Body of pancreas (tissue), 4 donors: ENCODE results near the gene ZFX. TPM values are rescaled to one million over a fixed set of nuclear protein-coding genes. Genes with fewer than 3 reads are reported as not detected.

Experiments used
- ATAC-seq: fragments of 150-250 bp; one replicate; pipeline ENCODE4 v1.9.1; 2016
- DNase-seq, 4 donors: peaks; one replicate each; pipeline ENCODE4 v3.0.0-alpha.2; 2019
- H3K27ac ChIP-seq, 4 donors: fragments of 200-600 bp; sonication (generic); 1 replicate in 3 of 4; 2 replicates in 1 of 4; pipeline versions ENCODE4 v1.5.1 to v1.6.1; 2016 to 2019; ENCODE audit warnings: mild to moderate bottlenecking in 1 of 4, mixed read lengths in 1 of 4, moderate library complexity in 1 of 4
- H3K27me3 ChIP-seq, 2 donors: fragments of 200-600 bp; sonication (generic); one replicate each; pipeline ENCODE4 v1.6.0; 2016; ENCODE audit warnings: mild to moderate bottlenecking in 1 of 2
- H3K36me3 ChIP-seq, 2 donors: fragments of 200-600 bp; sonication (generic); replicated peaks in 1 of 2; 2 replicates each; pipeline ENCODE4 v1.5.1; 2016; ENCODE audit warnings: low read depth in 2 of 2; ENCODE audit not compliant: insufficient read depth in 1 of 2
- H3K4me1 ChIP-seq: fragments of 200-600 bp; sonication (generic); one replicate; pipeline ENCODE4 v1.6.0; 2016
- H3K4me3 ChIP-seq, 2 donors: fragments of 200-600 bp; sonication (generic); 1 replicate in 1 of 2; 2 replicates in 1 of 2; pipeline ENCODE4 v1.5.1; 2016 to 2019
- H3K9me3 ChIP-seq, 3 donors: fragments of 200-600 bp; sonication (generic); 1 replicate in 2 of 3; 2 replicates in 1 of 3; pipeline ENCODE4 v1.5.1; 2016
- POLR2A ChIP-seq, 3 donors: fragments of 450-650 bp; IDR thresholded peaks; one replicate each; pipeline ENCODE4 v1.6.1; 2016; ENCODE audit warnings: antibody characterized with exemption in 3 of 3, mild to moderate bottlenecking in 2 of 3
- WGBS, 2 donors: methylation state at CpG; one replicate each; pipeline ENCODE4 v1.1.5; 2017; 5-methylcytosine and 5-hydroxymethylcytosine counted together
- intact Hi-C: fragments of 100-400 bp; cut with DNase I; formaldehyde crosslinking; loops from one replicate; pipeline ENCODE4 v1.15.1; 2023
- total RNA-seq, 2 donors: library from RNA; depleted of rRNA; stranded (reverse); fragments of >200 nt; gene quantifications; one replicate each; pipeline ENCODE4 v1.1.0, GENCODE V29; 2016
- TF ChIP-seq, protein P1 (sequence below), 7 experiments: fragments of 450-650 bp in 4 of 7; fragments of 200-600 bp in 3 of 7; sonication (generic) in 3 of 7; IDR thresholded peaks; one replicate each; pipeline ENCODE4 v1.5.1; 2016 to 2019; ENCODE audit warnings: antibody characterized with exemption in 7 of 7

ZFX gene
- total RNA-seq, 2 donors from 2014 or later: 23.4 to 28.3 TPM

DNA sequence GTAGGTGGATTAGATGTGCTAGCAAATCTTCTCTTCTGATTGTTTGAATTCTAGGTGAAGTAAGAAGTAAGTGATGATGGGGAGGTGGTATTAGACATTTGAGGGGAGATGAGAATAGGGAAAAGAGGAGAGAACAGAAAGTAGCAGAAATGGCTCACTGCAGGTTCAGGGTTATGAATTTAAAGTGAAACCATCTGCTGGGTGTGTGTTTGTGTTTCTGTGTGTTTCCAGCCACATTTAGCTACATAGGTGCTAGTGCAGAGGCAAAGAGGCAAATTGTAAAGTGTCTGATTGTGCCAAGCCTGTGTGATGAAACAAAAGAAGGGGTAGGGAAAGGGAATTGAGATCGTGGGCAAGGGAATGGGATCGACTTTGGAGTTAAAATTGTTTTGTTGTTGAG is 50.6 kb downstream of the ZFX start:
- TF ChIP-seq, protein P1, sequence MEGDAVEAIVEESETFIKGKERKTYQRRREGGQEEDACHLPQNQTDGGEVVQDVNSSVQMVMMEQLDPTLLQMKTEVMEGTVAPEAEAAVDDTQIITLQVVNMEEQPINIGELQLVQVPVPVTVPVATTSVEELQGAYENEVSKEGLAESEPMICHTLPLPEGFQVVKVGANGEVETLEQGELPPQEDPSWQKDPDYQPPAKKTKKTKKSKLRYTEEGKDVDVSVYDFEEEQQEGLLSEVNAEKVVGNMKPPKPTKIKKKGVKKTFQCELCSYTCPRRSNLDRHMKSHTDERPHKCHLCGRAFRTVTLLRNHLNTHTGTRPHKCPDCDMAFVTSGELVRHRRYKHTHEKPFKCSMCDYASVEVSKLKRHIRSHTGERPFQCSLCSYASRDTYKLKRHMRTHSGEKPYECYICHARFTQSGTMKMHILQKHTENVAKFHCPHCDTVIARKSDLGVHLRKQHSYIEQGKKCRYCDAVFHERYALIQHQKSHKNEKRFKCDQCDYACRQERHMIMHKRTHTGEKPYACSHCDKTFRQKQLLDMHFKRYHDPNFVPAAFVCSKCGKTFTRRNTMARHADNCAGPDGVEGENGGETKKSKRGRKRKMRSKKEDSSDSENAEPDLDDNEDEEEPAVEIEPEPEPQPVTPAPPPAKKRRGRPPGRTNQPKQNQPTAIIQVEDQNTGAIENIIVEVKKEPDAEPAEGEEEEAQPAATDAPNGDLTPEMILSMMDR (IDR thresholded peaks at IDR 0.05): no peak
- no peak for TF ChIP-seq POLR2A (IDR thresholded peaks at IDR 0.05)
- no peaks in the 10 kb centered on the region for H3K36me3 ChIP-seq
- H3K4me1 ChIP-seq: peaks cover 34% of the 10 kb centered on the region
- 45 to 57% methylated on average over 2 of the region's 2 CpGs for WGBS, 2 donors
- DNase-seq (no peak), ATAC-seq (no peak)
- H3K27me3 ChIP-seq: no peaks in the 10 kb centered on the region
- H3K9me3 ChIP-seq: no peaks in the 10 kb centered on the region
- intact Hi-C loops: no loop called here
- H3K4me3 ChIP-seq: no peak overlapping the region
- H3K27ac ChIP-seq: peak overlapping the region in 3 of 4 donors; percentile 7 to 64 (median 57)

DNA sequence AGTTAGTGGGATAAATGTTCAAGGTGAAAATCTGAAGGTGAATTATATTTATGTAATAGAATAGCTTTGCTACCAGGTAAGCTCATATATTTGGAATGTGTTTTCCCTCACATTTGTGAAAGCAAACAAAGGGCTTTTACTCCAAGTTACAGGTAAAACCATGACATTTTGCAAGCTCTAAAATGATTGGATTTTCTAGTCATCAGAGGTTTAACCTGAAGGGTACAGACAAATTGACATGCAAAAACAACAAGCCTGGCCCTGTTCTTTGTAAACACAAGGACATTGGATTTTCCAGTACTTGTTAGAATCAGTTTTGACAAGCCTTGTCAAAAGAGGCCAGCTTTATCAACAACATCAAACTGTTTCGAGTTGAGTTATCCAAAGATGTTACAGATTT is 51.7 kb downstream of the ZFX start:
- Histone ChIP-seq H3K4me3 (no peak overlapping the region), H3K27me3 (no peaks in the 10 kb centered on the region), H3K27ac (peak overlapping the region in 3 of 4 donors; percentile 52 to 64 (median 57)), H3K4me1 (peaks cover 36% of the 10 kb centered on the region), H3K9me3 (no peaks in the 10 kb centered on the region), H3K36me3 (no peaks in the 10 kb centered on the region)
- intact Hi-C loops: no loop called here
- peak; percentile 15 for ATAC-seq
- DNase-seq: no peak
- 13 to 27% methylated on average over 1 of the region's 1 CpG for WGBS, 2 donors
- TF ChIP-seq, protein P1 (IDR thresholded peaks at IDR 0.05): no peak
- no peak for TF ChIP-seq POLR2A (IDR thresholded peaks at IDR 0.05)

DNA sequence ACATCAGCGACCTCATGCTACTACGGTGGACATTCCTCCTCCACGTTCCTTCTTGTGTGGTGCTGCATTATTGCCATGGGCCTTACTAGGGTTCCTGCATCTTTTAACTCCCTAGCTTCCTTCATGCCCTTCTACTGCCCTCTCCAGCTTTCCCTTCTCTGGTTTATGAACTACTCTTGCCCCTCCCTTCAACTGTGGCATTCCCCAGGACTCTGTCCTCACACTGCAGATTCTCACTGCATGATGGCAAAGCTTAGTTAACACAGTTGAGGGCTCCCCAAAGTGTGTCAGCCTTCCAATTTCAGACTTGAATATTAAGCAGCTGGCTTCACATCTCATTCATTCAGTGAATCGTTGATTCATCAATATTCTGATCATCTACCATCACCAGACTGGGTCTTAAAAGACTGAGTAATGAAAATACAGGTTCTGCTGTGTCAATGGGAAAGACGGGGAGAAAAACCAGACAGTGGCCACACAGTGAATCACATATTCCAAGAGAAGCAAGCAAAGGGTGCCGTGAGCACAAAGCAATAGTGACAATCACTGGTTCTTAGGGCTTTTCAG is 53.0 kb downstream of the ZFX start:
- Histone ChIP-seq H3K36me3 (no peaks in the 10 kb centered on the region), H3K9me3 (no peaks in the 10 kb centered on the region), H3K4me3 (no peak overlapping the region), H3K27ac (peak overlapping the region; percentile 35 to 64 (median 54)), H3K4me1 (peaks cover 36% of the 10 kb centered on the region), H3K27me3 (no peaks in the 10 kb centered on the region)
- DNase-seq (no peak), ATAC-seq (no peak)
- 51 to 62% methylated on average over 5 to 6 of the region's 6 CpGs for WGBS, 2 donors
- intact Hi-C loops: no loop called here
- no peak for TF ChIP-seq POLR2A (IDR thresholded peaks at IDR 0.05)
- TF ChIP-seq, protein P1 (IDR thresholded peaks at IDR 0.05): no peak

DNA sequence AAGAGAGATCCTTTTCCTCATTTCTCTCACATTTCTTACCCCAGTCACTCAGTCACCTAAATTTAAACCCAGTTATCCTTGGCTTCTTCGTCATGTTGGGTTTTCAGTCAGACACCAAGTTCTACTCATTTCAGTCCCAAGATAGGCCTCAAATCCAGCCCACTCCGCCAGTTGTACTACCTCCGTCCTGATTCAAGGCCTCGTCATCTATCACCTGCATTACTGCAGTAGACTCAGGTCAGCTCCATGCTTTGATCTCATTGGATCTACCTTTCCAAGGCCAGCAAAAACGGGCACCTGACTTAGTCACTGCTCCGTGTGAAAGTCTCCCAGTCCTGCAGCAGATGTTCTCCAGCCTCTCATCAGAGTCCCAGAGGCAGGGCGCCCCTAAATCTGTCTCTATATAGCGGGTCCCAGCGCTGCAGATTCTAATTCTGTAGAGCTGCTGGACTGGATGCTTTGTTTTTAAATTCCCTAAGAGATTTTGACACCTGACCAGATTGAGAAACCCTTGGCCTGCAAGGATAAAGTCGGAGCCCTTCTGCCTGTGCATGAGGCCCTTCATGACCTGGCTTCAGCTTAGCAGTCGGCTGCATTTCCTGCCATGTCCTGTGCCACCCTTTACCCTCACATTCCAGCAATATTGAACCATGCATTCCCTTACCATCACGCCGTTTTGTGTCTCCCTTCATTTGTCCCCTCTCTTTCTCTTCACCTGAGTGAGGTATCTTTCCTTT is 53.7 kb downstream of the ZFX start:
- H3K4me3 ChIP-seq: no peak overlapping the region
- TF ChIP-seq POLR2A (IDR thresholded peaks at IDR 0.05): no peak
- TF ChIP-seq, protein P1 (IDR thresholded peaks at IDR 0.05): no peak
- H3K27ac ChIP-seq: peak overlapping the region; percentile 35 to 64 (median 54)
- no peaks in the 10 kb centered on the region for H3K9me3 ChIP-seq
- WGBS, 2 donors: 28 to 42% methylated on average over 8 to 11 of the region's 13 CpGs
- peak; percentile 18 to 57 (median 50) for DNase-seq
- peaks cover 36% of the 10 kb centered on the region for H3K4me1 ChIP-seq
- ATAC-seq: peak; percentile 83
- no peaks in the 10 kb centered on the region for H3K36me3 ChIP-seq
- intact Hi-C loops: no loop called here
- H3K27me3 ChIP-seq: no peaks in the 10 kb centered on the region
